Left lung (tissue), 14 donors: Measurements from ENCODE around the gene CFAP73. TPM values are rescaled to one million over a fixed set of nuclear protein-coding genes. Genes with fewer than 3 reads are reported as not detected.
A peak's percentile ranks its signal among the peaks of the same experiment; 100 is the strongest.

Experiments used
- ATAC-seq: fragments of 200-7000 bp; cut with Tn5 transposase; one replicate; pipeline ENCODE4 v1.9.1; 2020; ENCODE audit warnings: moderate library complexity
- DNase-seq, 4 donors: peaks; one replicate each; pipeline ENCODE4 v3.0.0-alpha.2; 2013 to 2020
- H3K27ac ChIP-seq, 2 donors: fragments of 200-600 bp; sonication (generic) in 1 of 2; one replicate each; pipeline versions ENCODE4 v1.5.0 to v1.8.0; 2020 to 2021
- H3K27me3 ChIP-seq, 2 donors: fragments of 200-600 bp; sonication (generic) in 1 of 2; one replicate each; pipeline versions ENCODE4 v1.5.0 to v1.8.0; 2020 to 2021
- H3K36me3 ChIP-seq, 2 donors: fragments of 200-600 bp; sonication (generic) in 1 of 2; one replicate each; pipeline versions ENCODE4 v1.5.0 to v1.8.0; 2020 to 2021
- H3K4me1 ChIP-seq, 2 donors: fragments of 200-600 bp; one replicate each; pipeline ENCODE4 v1.8.0; 2021
- H3K4me3 ChIP-seq, 2 donors: fragments of 200-600 bp; sonication (generic) in 1 of 2; one replicate each; pipeline versions ENCODE4 v1.5.0 to v1.8.0; 2020 to 2021; ENCODE audit warnings: mild to moderate bottlenecking in 1 of 2
- H3K9me3 ChIP-seq, 2 donors: fragments of 200-600 bp; sonication (generic) in 1 of 2; one replicate each; pipeline versions ENCODE4 v1.5.0 to v1.8.0; 2020 to 2021
- intact Hi-C, 2 donors: fragments of 100-400 bp; cut with DNase I; formaldehyde crosslinking; loops; one replicate each; pipeline versions ENCODE4 v1.11.2 to v1.14.2; 2022
- long read RNA-seq, 12 donors: library from polyadenylated mRNA in 2 of 12; unstranded in 2 of 12; transcript quantifications; one replicate each; pipeline ENCODE4 v2.0.0 and lab custom pipeline, GENCODE V29; 2019 to 2026
- polyA plus RNA-seq, 6 donors: library from polyadenylated mRNA; unstranded; fragments of 120-200 nt; gene quantifications; one replicate each; pipeline ENCODE4 v1.2.1, GENCODE V29; 2013; ENCODE audit not compliant: insufficient read length in 6 of 6
- total RNA-seq, 2 donors: library from RNA; stranded (reverse); fragmentation: NEBNext Ultra II Directional; extraction: Animal tissue kit (Norgen Biotek cat#: 25700); gene quantifications; one replicate each; pipeline ENCODE4 v1.2.1, GENCODE V29; 2021
- TF ChIP-seq, protein P1 (sequence below), 2 donors: fragments of 200-600 bp; sonication (generic) in 1 of 2; IDR thresholded peaks; one replicate each; pipeline versions ENCODE4 v1.5.0 to v1.8.0; 2021; ENCODE audit warnings: antibody characterized with exemption in 2 of 2
- donor health status: DM: no; HTN: yes; CAD: no.
- donor health status: DM: no; HTN: no; CAD: no.

Gene CFAP73
- 1 to 10 TPM in 1 of 2 donors, not detected in 1; 4.3 TPM for total RNA-seq
- 1 to 10 TPM in 5 of 6 donors, under 1 TPM in 1; 0.66 to 5.4 (median 3.5) TPM for polyA plus RNA-seq
- long read RNA-seq, donor 1, partial matches to known transcripts = 0 of 2 reads
- long read RNA-seq, donor 1, other reads (novel, unspliced or antisense) = 0 of 2 reads
- long read RNA-seq, donor 2, partial matches to known transcripts = 28 of 28 reads
- long read RNA-seq, donor 2, other reads (novel, unspliced or antisense) = 0 of 28 reads
- long read RNA-seq, donor 3 = 0 reads
- long read RNA-seq, donor 4 = 0 reads
- long read RNA-seq, donor 5, transcript CFAP73-201 (8 exons, 1,514 nt) = major isoform, 6 of 6 reads
- long read RNA-seq, donor 5, partial matches to known transcripts = 0 of 6 reads
- long read RNA-seq, donor 5, other reads (novel, unspliced or antisense) = 0 of 6 reads
- long read RNA-seq, donor 6, partial matches to known transcripts = 0 of 1 reads
- long read RNA-seq, donor 6, other reads (novel, unspliced or antisense) = 0 of 1 reads
- long read RNA-seq, donor 7, partial matches to known transcripts = 0 of 1 reads
- long read RNA-seq, donor 7, other reads (novel, unspliced or antisense) = 0 of 1 reads
- long read RNA-seq, donor 8, partial matches to known transcripts = 0 of 2 reads
- long read RNA-seq, donor 8, other reads (novel, unspliced or antisense) = 0 of 2 reads
- long read RNA-seq, donor 9 = 0 reads
- long read RNA-seq, donor 10, transcript CFAP73-201 (8 exons, 1,514 nt) = major isoform, 7 of 16 reads
- long read RNA-seq, donor 10, partial matches to known transcripts = 0 of 16 reads
- long read RNA-seq, donor 10, other reads (novel, unspliced or antisense) = 9 of 16 reads
- long read RNA-seq, donor 11, partial matches to known transcripts = 0 of 1 reads
- long read RNA-seq, donor 11, other reads (novel, unspliced or antisense) = 0 of 1 reads
- long read RNA-seq, donor 12 = 0 reads

DNA sequence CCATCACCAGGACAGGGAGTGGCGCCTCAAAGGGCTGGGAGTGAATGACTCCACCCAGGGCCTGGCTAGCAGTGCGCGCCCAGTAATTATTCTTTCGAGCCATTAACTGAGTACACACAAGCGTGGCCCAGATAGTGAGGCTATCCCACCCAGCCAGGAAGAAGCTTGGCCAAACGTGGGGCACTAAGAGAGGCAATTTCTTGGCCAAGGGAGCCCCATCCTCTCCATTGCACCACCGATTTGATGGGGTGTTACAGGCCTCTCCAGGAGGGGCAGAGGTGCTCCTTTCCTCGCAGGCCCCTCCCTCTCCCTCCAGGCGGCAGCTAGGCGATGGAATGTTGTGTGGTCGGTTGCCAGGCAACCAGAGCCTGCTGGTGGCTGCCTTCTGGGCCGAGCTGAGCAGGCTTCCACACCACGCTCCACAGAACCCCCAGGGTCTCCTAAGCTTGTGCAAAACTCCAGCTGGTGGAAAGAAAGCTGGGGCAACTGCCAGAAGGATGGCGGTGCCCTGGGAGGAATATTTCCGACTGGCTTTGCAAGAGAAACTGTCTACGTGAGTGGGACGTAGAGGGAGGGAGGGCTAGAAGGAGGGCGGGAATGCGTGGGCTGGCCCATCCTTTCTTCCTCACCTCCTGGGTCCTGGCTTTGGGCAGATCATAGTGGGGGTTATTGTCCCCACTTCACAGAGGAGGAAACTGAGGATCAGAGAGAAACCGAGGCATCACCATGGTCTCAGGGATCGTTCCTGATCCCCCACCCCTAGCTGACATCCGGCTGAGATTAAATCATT lies at the start of gene CFAP73:
Gene CFAP73, plus strand, starts transcription at position 364 of the 790 bp plus-strand sequence. Its CDS starts 134 bp downstream, at position 498.
- Histone ChIP-seq H3K4me1 (peaks cover 0 to 20% of the 10 kb centered on the region in 2 donors), H3K27ac (no peak within 1 kb of the TSS), H3K9me3 (no peaks in the 10 kb centered on the region), H3K27me3 (peaks cover 22 to 67% of the 10 kb centered on the region in 2 donors), H3K4me3 (no peak within 1 kb of the TSS), H3K36me3 (no peaks in the 10 kb centered on the region)
- ATAC-seq = peak; percentile 74
- TF ChIP-seq, protein P1, sequence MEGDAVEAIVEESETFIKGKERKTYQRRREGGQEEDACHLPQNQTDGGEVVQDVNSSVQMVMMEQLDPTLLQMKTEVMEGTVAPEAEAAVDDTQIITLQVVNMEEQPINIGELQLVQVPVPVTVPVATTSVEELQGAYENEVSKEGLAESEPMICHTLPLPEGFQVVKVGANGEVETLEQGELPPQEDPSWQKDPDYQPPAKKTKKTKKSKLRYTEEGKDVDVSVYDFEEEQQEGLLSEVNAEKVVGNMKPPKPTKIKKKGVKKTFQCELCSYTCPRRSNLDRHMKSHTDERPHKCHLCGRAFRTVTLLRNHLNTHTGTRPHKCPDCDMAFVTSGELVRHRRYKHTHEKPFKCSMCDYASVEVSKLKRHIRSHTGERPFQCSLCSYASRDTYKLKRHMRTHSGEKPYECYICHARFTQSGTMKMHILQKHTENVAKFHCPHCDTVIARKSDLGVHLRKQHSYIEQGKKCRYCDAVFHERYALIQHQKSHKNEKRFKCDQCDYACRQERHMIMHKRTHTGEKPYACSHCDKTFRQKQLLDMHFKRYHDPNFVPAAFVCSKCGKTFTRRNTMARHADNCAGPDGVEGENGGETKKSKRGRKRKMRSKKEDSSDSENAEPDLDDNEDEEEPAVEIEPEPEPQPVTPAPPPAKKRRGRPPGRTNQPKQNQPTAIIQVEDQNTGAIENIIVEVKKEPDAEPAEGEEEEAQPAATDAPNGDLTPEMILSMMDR (IDR thresholded peaks at IDR 0.05) = no peak
- intact Hi-C loops = no loop called here
- peak in 3 of 4 donors; percentile 69 to 89 (median 71) for DNase-seq

- H3K4me1 ChIP-seq = peaks cover 0 to 8% of the 10 kb centered on the region in 2 donors
- TF ChIP-seq, protein P1 (IDR thresholded peaks at IDR 0.05) = no peak
- intact Hi-C loops = no loop called here
- no peaks in the 10 kb centered on the region for H3K36me3 ChIP-seq
- no peaks in the 10 kb centered on the region for H3K9me3 ChIP-seq
- no peak overlapping the region for H3K27ac ChIP-seq
- H3K4me3 ChIP-seq = no peak overlapping the region
- no peak for ATAC-seq
- no peak for DNase-seq
- H3K27me3 ChIP-seq = peaks cover 0 to 23% of the 10 kb centered on the region in 2 donors
Measured at GRCh38 chr12:113099764-113100163, 49.8 kb upstream of the CFAP73 start.

GRCh38 chr12:113101751-113102150 lies 47.8 kb upstream of the CFAP73 start:
- H3K36me3 ChIP-seq = no peaks in the 10 kb centered on the region
- H3K27me3 ChIP-seq = peaks cover 0 to 33% of the 10 kb centered on the region in 2 donors
- no peak for DNase-seq
- no peak overlapping the region for H3K27ac ChIP-seq
- no peak overlapping the region for H3K4me3 ChIP-seq
- intact Hi-C loops = no loop called here
- ATAC-seq = no peak
- TF ChIP-seq, protein P1 (IDR thresholded peaks at IDR 0.05) = no peak
- H3K4me1 ChIP-seq = peaks cover 0 to 8% of the 10 kb centered on the region in 2 donors
- H3K9me3 ChIP-seq = no peaks in the 10 kb centered on the region

GRCh38 chr12:113102811-113103210 lies 46.7 kb upstream of the CFAP73 start:
- intact Hi-C loops = no loop called here
- Histone ChIP-seq H3K9me3 (no peaks in the 10 kb centered on the region), H3K4me3 (no peak overlapping the region), H3K36me3 (no peaks in the 10 kb centered on the region), H3K27me3 (peaks cover 0 to 33% of the 10 kb centered on the region in 2 donors), H3K4me1 (peaks cover 0 to 8% of the 10 kb centered on the region in 2 donors), H3K27ac (no peak overlapping the region)
- TF ChIP-seq, protein P1 (IDR thresholded peaks at IDR 0.05) = no peak
- DNase-seq (no peak), ATAC-seq (no peak)
